BLaER1 treated with 17β-estradiol and CSF1 and Interleukin-3, amounts not matched to agents 10 nM and 100 nM (cell line): ENCODE data around the gene ELMO2.

Source experiments
- H3K27ac ChIP-seq, 11 experiments: shearing (Covaris generic); formaldehyde crosslinking; 2 replicates each; pipeline ENCODE4 v1.8.1; 2022
- H3K27me3 ChIP-seq, 11 experiments: shearing (Covaris generic); formaldehyde crosslinking; 2 replicates each; pipeline ENCODE4 v1.8.1; 2022
- H3K36me3 ChIP-seq, 11 experiments: shearing (Covaris generic); formaldehyde crosslinking; 2 replicates each; pipeline ENCODE4 v1.8.1; 2022
- H3K4me1 ChIP-seq, 10 experiments: shearing (Covaris generic); formaldehyde crosslinking; 2 replicates each; pipeline ENCODE4 v1.8.1; 2022
- H3K4me2 ChIP-seq, 11 experiments: shearing (Covaris generic); formaldehyde crosslinking; 2 replicates each; pipeline ENCODE4 v1.8.1; 2022
- H3K4me3 ChIP-seq, 10 experiments: shearing (Covaris generic); formaldehyde crosslinking; 2 replicates each; pipeline ENCODE4 v1.8.1; 2022
- H3K9ac ChIP-seq, 11 experiments: shearing (Covaris generic); formaldehyde crosslinking; 2 replicates each; pipeline ENCODE4 v1.8.1; 2022
- H3K9me3 ChIP-seq, 11 experiments: shearing (Covaris generic); formaldehyde crosslinking; replicated peaks in 1 of 11; 2 replicates each; pipeline ENCODE4 v1.8.1; 2022
- H4K20me1 ChIP-seq, 11 experiments: shearing (Covaris generic); formaldehyde crosslinking; 2 replicates each; pipeline ENCODE4 v1.8.1; 2022
- Cebpa-rat ChIP-seq, 11 experiments: shearing (Covaris generic); IDR thresholded peaks; 2 replicates each; pipeline ENCODE4 v1.8.1; 2022

ELMO2 gene

GRCh38 chr20:46367234-46367633, 39.2 kb downstream of the ELMO2 start:
- Histone ChIP-seq H3K36me3 (peaks cover 71 to 82% (median 77%) of the 10 kb centered on the region in 11 experiments), H3K27me3 (no peaks in the 10 kb centered on the region), H3K4me1 (peaks cover 24 to 69% (median 51%) of the 10 kb centered on the region in 10 experiments), H3K9ac (no peak overlapping the region), H4K20me1 (peaks cover 0 to 49% (median 5%) of the 10 kb centered on the region in 11 experiments; a peak in 12 of 22 replicates), H3K4me3 (no peak overlapping the region), H3K27ac (no peak overlapping the region), H3K9me3 (no peaks in the 10 kb centered on the region), H3K4me2 (no peak overlapping the region)
- no peak for TF ChIP-seq Cebpa-rat (IDR thresholded peaks at IDR 0.05)

- Histone ChIP-seq H3K9ac (no peak overlapping the region; a peak in 1 of 22 replicates), H3K27me3 (no peaks in the 10 kb centered on the region), H3K36me3 (peaks cover 67 to 82% (median 76%) of the 10 kb centered on the region in 11 experiments), H3K4me1 (peaks cover 28 to 69% (median 55%) of the 10 kb centered on the region in 10 experiments), H3K4me2 (peak overlapping the region in 2 of 11 experiments; percentile 13 to 91; a peak in 2 of 22 replicates), H4K20me1 (peaks cover 0 to 53% (median 9%) of the 10 kb centered on the region in 11 experiments; a peak in 12 of 22 replicates), H3K9me3 (no peaks in the 10 kb centered on the region), H3K4me3 (no peak overlapping the region), H3K27ac (peak overlapping the region in 2 of 11 experiments; percentile 10 to 98; a peak in 1 of 22 replicates)
- no peak for TF ChIP-seq Cebpa-rat (IDR thresholded peaks at IDR 0.05)
Measured at GRCh38 chr20:46366826-46367225, 39.6 kb downstream of the ELMO2 start.

- H4K20me1 ChIP-seq: peaks cover 0 to 62% (median 15%) of the 10 kb centered on the region in 11 experiments; a peak in 13 of 22 replicates
- no peak overlapping the region; a peak in 1 of 22 replicates for H3K9ac ChIP-seq
- H3K36me3 ChIP-seq: peaks cover 57 to 79% (median 69%) of the 10 kb centered on the region in 11 experiments
- H3K9me3 ChIP-seq: no peaks in the 10 kb centered on the region
- no peaks in the 10 kb centered on the region for H3K27me3 ChIP-seq
- no peak for TF ChIP-seq Cebpa-rat (IDR thresholded peaks at IDR 0.05)
- peaks cover 40 to 75% (median 67%) of the 10 kb centered on the region in 10 experiments for H3K4me1 ChIP-seq
- H3K27ac ChIP-seq: peak overlapping the region in 6 of 11 experiments; percentile 17 to 99 (median 98); a peak in 7 of 22 replicates
- peak overlapping the region; percentile 81 to 99 (median 95); a peak in 18 of 22 replicates for H3K4me2 ChIP-seq
- H3K4me3 ChIP-seq: no peak overlapping the region
Measured at GRCh38 chr20:46365487-46366220, 40.8 kb downstream of the ELMO2 start.

GRCh38 chr20:46364670-46365486, 41.5 kb downstream of the ELMO2 start:
- peak overlapping the region; percentile 94 to 98 (median 97); a peak in 20 of 22 replicates for H3K9ac ChIP-seq
- peaks cover 48 to 76% (median 73%) of the 10 kb centered on the region in 10 experiments for H3K4me1 ChIP-seq
- TF ChIP-seq Cebpa-rat (IDR thresholded peaks at IDR 0.05): no peak
- H3K27ac ChIP-seq: peak overlapping the region in 10 of 11 experiments; percentile 97 to 99 (median 98); a peak in 21 of 22 replicates
- H3K36me3 ChIP-seq: peaks cover 50 to 73% (median 62%) of the 10 kb centered on the region in 11 experiments
- H3K4me3 ChIP-seq: peak overlapping the region; percentile 88 to 100 (median 97)
- H3K4me2 ChIP-seq: peak overlapping the region; percentile 81 to 99 (median 95)
- no peaks in the 10 kb centered on the region for H3K9me3 ChIP-seq
- H4K20me1 ChIP-seq: peaks cover 0 to 64% (median 15%) of the 10 kb centered on the region in 11 experiments; a peak in 13 of 22 replicates
- no peaks in the 10 kb centered on the region for H3K27me3 ChIP-seq

GRCh38 chr20:46363874-46364669, 42.3 kb downstream of the ELMO2 start:
- Histone ChIP-seq H3K4me2 (peak overlapping the region; percentile 81 to 99 (median 95)), H3K4me3 (peak overlapping the region; percentile 88 to 100 (median 97)), H3K9me3 (no peaks in the 10 kb centered on the region), H3K4me1 (peaks cover 56 to 84% (median 79%) of the 10 kb centered on the region in 10 experiments), H4K20me1 (peaks cover 0 to 72% (median 15%) of the 10 kb centered on the region in 11 experiments; a peak in 13 of 22 replicates), H3K27me3 (no peaks in the 10 kb centered on the region), H3K9ac (peak overlapping the region; percentile 94 to 98 (median 97)), H3K36me3 (peaks cover 44 to 67% (median 54%) of the 10 kb centered on the region in 11 experiments), H3K27ac (peak overlapping the region; percentile 97 to 99 (median 99))
- no peak for TF ChIP-seq Cebpa-rat (IDR thresholded peaks at IDR 0.05)

GRCh38 chr20:46362921-46363867, 43.2 kb downstream of the ELMO2 start:
- Histone ChIP-seq H4K20me1 (peaks cover 0 to 74% (median 15%) of the 10 kb centered on the region in 11 experiments; a peak in 14 of 22 replicates), H3K9ac (peak overlapping the region; percentile 94 to 98 (median 97)), H3K9me3 (no peaks in the 10 kb centered on the region), H3K4me2 (peak overlapping the region; percentile 81 to 99 (median 95)), H3K4me1 (peaks cover 65 to 86% (median 80%) of the 10 kb centered on the region in 10 experiments), H3K27ac (peak overlapping the region; percentile 97 to 99 (median 99)), H3K27me3 (no peaks in the 10 kb centered on the region), H3K36me3 (peaks cover 35 to 59% (median 47%) of the 10 kb centered on the region in 11 experiments), H3K4me3 (peak overlapping the region; percentile 88 to 100 (median 97))
- 0 out of 22 replicates have a peak, but pooled peaks of 1 of the 11 experiments have one; percentile 25 for TF ChIP-seq Cebpa-rat (IDR thresholded peaks at IDR 0.05)

GRCh38 chr20:46361811-46362210, 44.6 kb downstream of the ELMO2 start:
- H3K4me3 ChIP-seq: peak overlapping the region in 7 of 10 experiments; percentile 19 to 100 (median 97); a peak in 11 of 20 replicates

More at GRCh38 chr20:46361811-46362210, 44.6 kb downstream of the ELMO2 start:
- H3K9ac ChIP-seq: peak overlapping the region; percentile 12 to 98 (median 63); a peak in 14 of 22 replicates
- peaks cover 0 to 82% (median 23%) of the 10 kb centered on the region in 11 experiments; a peak in 14 of 22 replicates for H4K20me1 ChIP-seq
- TF ChIP-seq Cebpa-rat (IDR thresholded peaks at IDR 0.05): no peak
- peaks cover 78 to 94% (median 91%) of the 10 kb centered on the region in 10 experiments for H3K4me1 ChIP-seq
- H3K36me3 ChIP-seq: peaks cover 21 to 59% (median 36%) of the 10 kb centered on the region in 11 experiments
- H3K27ac ChIP-seq: peak overlapping the region in 9 of 11 experiments; percentile 97 to 99 (median 98); a peak in 17 of 22 replicates
- peak overlapping the region; percentile 81 to 99 (median 95) for H3K4me2 ChIP-seq
- H3K9me3 ChIP-seq: no peaks in the 10 kb centered on the region
- H3K27me3 ChIP-seq: no peaks in the 10 kb centered on the region
